HG02938 (cell line): ENCODE results near the gene FOXS1.

Experiments
- ATAC-seq: cut with Tn5 transposase; IDR thresholded peaks from one replicate; pipeline ENCODE4 v1.9.1; 2021; ENCODE audit warnings: mild to moderate bottlenecking, moderate library complexity; ENCODE audit not compliant: unreplicated experiment

Gene FOXS1

GRCh38 chr20:31801508-31801907 lies 43.9 kb downstream of the FOXS1 start:
- no peak for ATAC-seq

DNA sequence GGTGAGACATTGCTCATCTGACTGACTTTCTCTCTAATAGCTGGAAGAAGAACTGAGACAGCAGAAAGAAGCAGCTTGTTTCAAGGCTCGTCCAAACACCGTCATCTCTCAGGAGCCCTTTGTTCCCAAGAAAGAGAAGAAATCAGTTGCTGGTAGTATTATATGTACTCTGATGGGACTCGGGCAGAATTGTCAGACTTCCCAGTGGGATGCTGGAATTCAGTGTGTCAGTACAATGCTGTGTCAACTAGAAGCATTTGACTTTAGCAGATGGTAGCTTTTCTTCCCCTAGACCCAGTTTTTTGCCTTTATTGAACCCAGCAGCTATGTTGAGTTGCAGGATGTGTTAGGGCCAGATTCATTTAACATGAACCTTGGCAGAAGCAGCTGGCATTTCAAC lies 48.0 kb downstream of the FOXS1 start:
- no peak for ATAC-seq
